ENCODE measurements around the gene PRR29. TPM values are rescaled to one million over a fixed set of nuclear protein-coding genes. Genes with fewer than 3 reads are reported as not detected.

Gene PRR29
- total RNA-seq, 4 donors from 2014 or later, result 0.20 to 1.3 (median 0.63) TPM; not detected in 1

DNA sequence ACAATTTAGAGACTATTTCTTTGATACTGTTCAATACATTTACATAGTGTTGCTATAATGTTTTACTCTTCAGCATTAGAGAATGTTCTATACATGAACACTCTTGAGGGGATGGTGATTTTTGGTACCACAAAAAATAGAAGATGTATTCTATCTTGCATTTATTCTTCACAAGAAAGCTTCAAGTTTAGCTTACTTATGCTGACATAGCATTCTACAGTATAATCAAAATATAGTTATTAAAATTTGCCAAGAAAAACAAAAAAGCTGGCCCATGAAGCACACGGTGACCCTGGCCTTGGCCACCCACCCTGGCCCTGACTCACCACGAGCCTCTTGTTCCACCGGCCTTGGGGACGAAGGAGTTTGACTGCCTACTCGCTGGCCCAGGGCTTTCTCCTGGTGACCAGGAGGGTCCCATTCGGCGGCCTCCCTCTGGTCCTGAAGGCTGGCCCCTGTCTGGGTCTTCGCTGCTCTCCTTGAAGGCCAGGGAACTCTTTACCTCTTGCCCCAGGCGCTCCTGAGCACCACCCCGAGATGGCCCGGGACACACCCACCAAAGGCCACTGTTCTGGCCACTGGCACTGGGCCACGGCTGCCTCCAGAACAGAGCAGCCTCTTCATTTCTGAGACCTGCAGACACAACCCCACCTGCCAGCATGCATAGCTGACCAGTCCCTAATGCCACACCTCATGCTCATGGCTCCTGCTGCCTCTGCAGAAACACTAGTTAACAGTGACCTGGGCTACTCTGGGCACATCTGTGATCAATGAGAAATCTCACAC lies 44.7 kb downstream of the PRR29 start:
- Histone ChIP-seq H3K4me3 (no peak overlapping the region), H3K4me1 (peaks cover 0 to 11% (median 0%) of the 10 kb centered on the region in 4 donors), H3K9me3 (no peaks in the 10 kb centered on the region), H3K27me3 (no peaks in the 10 kb centered on the region), H3K27ac (no peak overlapping the region), H3K36me3 (peaks cover 0 to 65% (median 16%) of the 10 kb centered on the region in 3 donors)
- TF ChIP-seq, protein P1, sequence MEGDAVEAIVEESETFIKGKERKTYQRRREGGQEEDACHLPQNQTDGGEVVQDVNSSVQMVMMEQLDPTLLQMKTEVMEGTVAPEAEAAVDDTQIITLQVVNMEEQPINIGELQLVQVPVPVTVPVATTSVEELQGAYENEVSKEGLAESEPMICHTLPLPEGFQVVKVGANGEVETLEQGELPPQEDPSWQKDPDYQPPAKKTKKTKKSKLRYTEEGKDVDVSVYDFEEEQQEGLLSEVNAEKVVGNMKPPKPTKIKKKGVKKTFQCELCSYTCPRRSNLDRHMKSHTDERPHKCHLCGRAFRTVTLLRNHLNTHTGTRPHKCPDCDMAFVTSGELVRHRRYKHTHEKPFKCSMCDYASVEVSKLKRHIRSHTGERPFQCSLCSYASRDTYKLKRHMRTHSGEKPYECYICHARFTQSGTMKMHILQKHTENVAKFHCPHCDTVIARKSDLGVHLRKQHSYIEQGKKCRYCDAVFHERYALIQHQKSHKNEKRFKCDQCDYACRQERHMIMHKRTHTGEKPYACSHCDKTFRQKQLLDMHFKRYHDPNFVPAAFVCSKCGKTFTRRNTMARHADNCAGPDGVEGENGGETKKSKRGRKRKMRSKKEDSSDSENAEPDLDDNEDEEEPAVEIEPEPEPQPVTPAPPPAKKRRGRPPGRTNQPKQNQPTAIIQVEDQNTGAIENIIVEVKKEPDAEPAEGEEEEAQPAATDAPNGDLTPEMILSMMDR (IDR thresholded peaks at IDR 0.05), result no peak
- TF ChIP-seq EP300 (IDR thresholded peaks at IDR 0.05), result no peak
- TF ChIP-seq POLR2A (IDR thresholded peaks at IDR 0.05), result no peak
- 51 to 68% methylated on average over 12 of the region's 12 CpGs for WGBS, 2 donors
- DNase-seq (ENCODE audit: low spot score in 2 of 2), result no peak

- no peak overlapping the region for H3K4me3 ChIP-seq
- WGBS, 2 donors, result 87% methylated on average over 12 to 13 of the region's 13 CpGs
- H3K36me3 ChIP-seq, result peaks cover 0 to 79% (median 25%) of the 10 kb centered on the region in 3 donors
- H3K27me3 ChIP-seq, result no peaks in the 10 kb centered on the region
- no peaks in the 10 kb centered on the region for H3K9me3 ChIP-seq
- H3K4me1 ChIP-seq, result peaks cover 0 to 11% (median 0%) of the 10 kb centered on the region in 4 donors
- H3K27ac ChIP-seq, result no peak overlapping the region
- DNase-seq (ENCODE audit: low spot score in 2 of 2), result no peak
- no peak for TF ChIP-seq POLR2A (IDR thresholded peaks at IDR 0.05)
- TF ChIP-seq, protein P1 (IDR thresholded peaks at IDR 0.05), result no peak
- no peak for TF ChIP-seq EP300 (IDR thresholded peaks at IDR 0.05)
These were observed 47.0 kb downstream of the PRR29 start for GRCh38 chr17:64045176-64045575.

DNA sequence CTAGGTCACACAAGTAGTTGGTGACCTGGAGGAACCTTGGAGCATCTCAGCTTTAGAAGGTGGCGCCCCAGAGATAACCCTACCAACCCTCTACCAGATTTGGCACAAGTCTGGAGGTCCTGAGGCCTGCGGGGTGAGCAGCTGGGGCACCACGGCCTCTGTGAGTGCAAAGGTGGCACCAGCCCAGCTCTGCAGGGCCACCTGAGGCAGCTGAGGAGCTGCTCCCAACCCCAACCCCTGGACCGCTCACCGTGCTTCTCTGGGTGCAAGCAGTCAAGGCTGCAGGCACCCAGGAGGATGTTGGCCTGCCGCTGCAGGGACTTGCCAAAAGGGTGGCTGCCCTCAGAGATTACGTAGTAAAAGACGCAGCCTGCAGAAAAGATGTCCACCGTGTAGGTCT lies 50.7 kb downstream of the PRR29 start:
- WGBS, 2 donors, result 90 to 96% methylated on average over 9 of the region's 9 CpGs
- no peak for TF ChIP-seq POLR2A (IDR thresholded peaks at IDR 0.05)
- no peak for TF ChIP-seq EP300 (IDR thresholded peaks at IDR 0.05)
- TF ChIP-seq, protein P1 (IDR thresholded peaks at IDR 0.05), result no peak
- Histone ChIP-seq H3K27ac (no peak overlapping the region), H3K27me3 (no peaks in the 10 kb centered on the region), H3K4me3 (no peak overlapping the region), H3K36me3 (peaks cover 0 to 99% (median 29%) of the 10 kb centered on the region in 3 donors), H3K4me1 (no peaks in the 10 kb centered on the region), H3K9me3 (no peaks in the 10 kb centered on the region)
- no peak for DNase-seq (ENCODE audit: low spot score in 2 of 2)

- no peaks in the 10 kb centered on the region for H3K27me3 ChIP-seq
- TF ChIP-seq, protein P1 (IDR thresholded peaks at IDR 0.05), result no peak
- TF ChIP-seq EP300 (IDR thresholded peaks at IDR 0.05) (no peak), POLR2A (IDR thresholded peaks at IDR 0.05) (no peak)
- peaks cover 0 to 99% (median 23%) of the 10 kb centered on the region in 3 donors for H3K36me3 ChIP-seq
- H3K9me3 ChIP-seq, result no peaks in the 10 kb centered on the region
- H3K4me1 ChIP-seq, result no peaks in the 10 kb centered on the region
- 65 to 79% methylated on average over 1 of the region's 1 CpG for WGBS, 2 donors
- no peak for DNase-seq (ENCODE audit: low spot score in 2 of 2)
- no peak overlapping the region for H3K4me3 ChIP-seq
- no peak overlapping the region for H3K27ac ChIP-seq
These were observed 53.0 kb downstream of the PRR29 start for GRCh38 chr17:64051153-64051552.

GRCh38 chr17:64053101-64053500 lies 55.0 kb downstream of the PRR29 start:
- no peak for DNase-seq (ENCODE audit: low spot score in 2 of 2)
- peaks cover 0 to 99% (median 25%) of the 10 kb centered on the region in 3 donors for H3K36me3 ChIP-seq
- H3K4me3 ChIP-seq, result no peak overlapping the region
- no peak overlapping the region for H3K27ac ChIP-seq
- no peaks in the 10 kb centered on the region for H3K9me3 ChIP-seq
- TF ChIP-seq, protein P1 (IDR thresholded peaks at IDR 0.05), result no peak
- TF ChIP-seq EP300 (IDR thresholded peaks at IDR 0.05), result no peak
- no peak for TF ChIP-seq POLR2A (IDR thresholded peaks at IDR 0.05)
- 94% methylated on average over 10 of the region's 10 CpGs for WGBS, 2 donors
- no peaks in the 10 kb centered on the region for H3K4me1 ChIP-seq
- H3K27me3 ChIP-seq, result no peaks in the 10 kb centered on the region
